GM12865 (cell line): ENCODE data around the gene CSMD2.

Experiments
- DNase-seq: peaks from one replicate; pipeline ENCODE4 v3.0.0; 2010; ENCODE audit warnings: low read depth
- H3K4me3 ChIP-seq: 2 replicates; pipeline ENCODE4 v1.5.1; 2011; ENCODE audit warnings: mild to moderate bottlenecking, low read depth, low read length, control low read depth
- CTCF ChIP-seq: IDR thresholded peaks from 2 replicates; pipeline ENCODE4 v1.5.1; 2011; ENCODE audit warnings: low read length, control low read depth, low read depth, inconsistent platforms; ENCODE audit not compliant: insufficient read depth; ENCODE audit errors: missing control alignments

Gene CSMD2

DNA sequence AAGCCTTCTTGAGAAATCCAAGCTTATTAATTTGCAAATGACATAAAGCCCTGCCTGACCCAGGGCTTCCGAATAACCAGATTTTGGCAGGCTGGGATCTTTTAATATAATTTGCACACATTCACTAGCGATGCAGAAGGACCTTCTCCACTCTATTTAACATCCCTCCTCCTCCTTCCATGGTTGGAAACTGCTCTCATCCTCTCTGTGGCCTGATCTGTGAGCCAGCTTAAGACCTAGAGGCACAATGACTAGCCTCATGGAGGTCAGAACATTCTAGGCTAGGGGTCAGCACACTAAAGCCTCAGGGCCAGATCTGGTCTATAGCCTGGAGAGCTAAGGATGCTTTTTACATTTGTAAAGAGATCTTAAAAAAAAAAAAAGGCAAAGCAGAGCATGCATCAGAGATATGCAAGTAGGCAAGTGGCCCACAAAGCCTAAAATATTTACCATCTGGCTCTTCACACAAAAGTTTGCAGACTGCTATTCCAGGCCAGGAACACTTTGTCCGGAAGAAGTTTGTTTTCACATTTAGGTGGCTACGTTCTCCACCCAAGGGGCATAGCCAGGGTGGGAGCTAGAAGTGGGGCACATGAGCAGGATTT is 439.4 kb downstream of the CSMD2 start:
- no peak for TF ChIP-seq CTCF
- no peak for DNase-seq
- H3K4me3 ChIP-seq: no peak overlapping the region

- H3K4me3 ChIP-seq: no peak overlapping the region
- no peak for TF ChIP-seq CTCF
- no peak for DNase-seq
These were observed 440.0 kb downstream of the CSMD2 start for GRCh38 chr1:33725037-33725436.

DNA sequence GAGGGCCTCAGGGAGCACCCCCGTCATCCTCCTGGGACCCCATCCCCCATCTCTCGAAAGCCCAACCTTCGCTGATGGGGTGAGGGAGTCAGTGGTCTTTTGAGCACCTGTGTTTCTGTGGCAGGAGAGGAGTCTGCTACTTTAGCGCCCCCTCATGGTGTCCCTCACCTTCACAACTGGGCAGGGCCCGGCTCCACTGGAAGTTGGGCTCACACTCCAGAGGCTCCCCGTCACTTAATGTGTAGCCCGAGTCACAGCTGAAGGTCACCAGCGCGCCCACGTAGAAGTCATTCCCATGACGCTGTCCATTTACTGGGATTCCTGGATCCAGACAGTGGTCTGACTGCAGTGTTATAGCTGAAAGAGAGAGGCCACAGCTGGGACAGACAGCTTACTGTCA is 440.7 kb downstream of the CSMD2 start:
- no peak for TF ChIP-seq CTCF
- no peak overlapping the region for H3K4me3 ChIP-seq
- DNase-seq: no peak

GRCh38 chr1:33723251-33723650 is 441.8 kb downstream of the CSMD2 start:
- no peak for TF ChIP-seq CTCF
- no peak overlapping the region for H3K4me3 ChIP-seq
- no peak for DNase-seq

DNA sequence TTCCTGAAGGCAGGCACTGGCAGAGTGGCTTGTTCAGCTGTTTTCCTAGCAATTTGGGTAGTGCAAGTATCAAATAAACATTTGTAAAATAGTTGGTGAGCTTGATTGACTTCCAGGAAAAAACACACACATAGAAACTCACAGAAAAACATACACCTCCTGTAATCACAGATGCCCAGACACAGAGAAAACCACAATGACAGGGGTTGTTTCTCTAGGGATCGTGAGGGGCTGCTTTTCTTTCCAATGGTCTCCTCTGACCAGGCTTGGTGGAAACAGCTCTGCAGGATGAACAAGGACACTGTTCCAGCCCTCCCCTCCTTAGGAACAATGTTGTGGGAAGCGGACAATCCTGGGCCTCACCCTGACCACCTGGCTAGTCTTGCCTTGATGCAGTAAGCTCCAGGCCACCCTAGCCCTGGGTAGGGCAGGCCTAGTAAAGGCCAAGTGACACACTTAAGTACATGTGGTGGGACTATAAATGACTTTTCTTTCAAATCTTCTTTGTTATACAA is 443.7 kb downstream of the CSMD2 start:
- TF ChIP-seq CTCF: no peak
- DNase-seq: no peak
- no peak overlapping the region for H3K4me3 ChIP-seq

- DNase-seq: no peak
- no peak overlapping the region for H3K4me3 ChIP-seq
- TF ChIP-seq CTCF: no peak
These were observed 445.0 kb downstream of the CSMD2 start for GRCh38 chr1:33719771-33720670.

GRCh38 chr1:33719326-33719725 is 445.7 kb downstream of the CSMD2 start:
- no peak overlapping the region for H3K4me3 ChIP-seq
- DNase-seq: no peak
- no peak for TF ChIP-seq CTCF
